Thyroid gland (tissue), 4 donors: ENCODE results near the gene OTUD1. TPM values are rescaled to one million over a fixed set of nuclear protein-coding genes. Genes with fewer than 3 reads are reported as not detected.
A peak's percentile ranks its signal among the peaks of the same experiment; 100 is the strongest.

ENCODE experiments used
- DNase-seq, 2 donors: peaks; one replicate each; pipeline ENCODE4 v3.0.0-alpha.2; 2019
- H3K27ac ChIP-seq, 3 donors: fragments of 200-600 bp; sonication (generic); 1 replicate in 2 of 3; 2 replicates in 1 of 3; pipeline ENCODE4 v1.5.1; 2016 to 2019; ENCODE audit warnings: mild to moderate bottlenecking in 1 of 3, moderate library complexity in 1 of 3
- H3K27me3 ChIP-seq: fragments of 200-600 bp; sonication (generic); one replicate; pipeline ENCODE4 v1.5.1; 2019
- H3K36me3 ChIP-seq, 2 donors: fragments of 200-600 bp; sonication (generic); one replicate each; pipeline ENCODE4 v1.5.1; 2016 to 2019
- H3K4me1 ChIP-seq, 2 donors: fragments of 200-600 bp; sonication (generic); one replicate each; pipeline ENCODE4 v1.5.1; 2017 to 2019
- H3K4me3 ChIP-seq, 3 donors: fragments of 200-600 bp; sonication (generic); replicated peaks in 1 of 3; 1 replicate in 2 of 3; 2 replicates in 1 of 3; pipeline ENCODE4 v1.5.1; 2016; ENCODE audit warnings: mild to moderate bottlenecking in 1 of 3
- H3K9me3 ChIP-seq: fragments of 200-600 bp; sonication (generic); one replicate; pipeline ENCODE4 v1.5.1; 2017
- POLR2A ChIP-seq, 2 donors: fragments of 450-650 bp; IDR thresholded peaks; one replicate each; pipeline ENCODE4 v1.6.1; 2017; ENCODE audit warnings: antibody characterized with exemption in 2 of 2, mild to moderate bottlenecking in 2 of 2, moderate library complexity in 1 of 2
- WGBS, 2 donors: methylation state at CpG; one replicate each; pipeline ENCODE4 v1.1.5; 2017; 5-methylcytosine and 5-hydroxymethylcytosine counted together
- intact Hi-C: fragments of 100-400 bp; cut with DNase I; formaldehyde crosslinking; loops from one replicate; pipeline ENCODE4 v1.15.1; 2023
- total RNA-seq, 4 donors: library from RNA; depleted of rRNA; stranded (reverse); fragments of >200 nt; gene quantifications; one replicate each; pipeline ENCODE4 v1.2.3, GENCODE V29; 2016
- TF ChIP-seq, protein P1 (sequence below), 6 experiments: fragments of 200-600 bp in 3 of 6; fragments of 450-650 bp in 3 of 6; sonication (generic) in 3 of 6; IDR thresholded peaks; one replicate each; pipeline ENCODE4 v1.5.1; 2016 to 2019; ENCODE audit warnings: antibody characterized with exemption in 6 of 6, mild to moderate bottlenecking in 2 of 6, inconsistent platforms in 1 of 6, moderate library complexity in 1 of 6

OTUD1 gene
- total RNA-seq, 4 donors from 2014 or later, result 18.7 to 23.9 (median 20.1) TPM

DNA sequence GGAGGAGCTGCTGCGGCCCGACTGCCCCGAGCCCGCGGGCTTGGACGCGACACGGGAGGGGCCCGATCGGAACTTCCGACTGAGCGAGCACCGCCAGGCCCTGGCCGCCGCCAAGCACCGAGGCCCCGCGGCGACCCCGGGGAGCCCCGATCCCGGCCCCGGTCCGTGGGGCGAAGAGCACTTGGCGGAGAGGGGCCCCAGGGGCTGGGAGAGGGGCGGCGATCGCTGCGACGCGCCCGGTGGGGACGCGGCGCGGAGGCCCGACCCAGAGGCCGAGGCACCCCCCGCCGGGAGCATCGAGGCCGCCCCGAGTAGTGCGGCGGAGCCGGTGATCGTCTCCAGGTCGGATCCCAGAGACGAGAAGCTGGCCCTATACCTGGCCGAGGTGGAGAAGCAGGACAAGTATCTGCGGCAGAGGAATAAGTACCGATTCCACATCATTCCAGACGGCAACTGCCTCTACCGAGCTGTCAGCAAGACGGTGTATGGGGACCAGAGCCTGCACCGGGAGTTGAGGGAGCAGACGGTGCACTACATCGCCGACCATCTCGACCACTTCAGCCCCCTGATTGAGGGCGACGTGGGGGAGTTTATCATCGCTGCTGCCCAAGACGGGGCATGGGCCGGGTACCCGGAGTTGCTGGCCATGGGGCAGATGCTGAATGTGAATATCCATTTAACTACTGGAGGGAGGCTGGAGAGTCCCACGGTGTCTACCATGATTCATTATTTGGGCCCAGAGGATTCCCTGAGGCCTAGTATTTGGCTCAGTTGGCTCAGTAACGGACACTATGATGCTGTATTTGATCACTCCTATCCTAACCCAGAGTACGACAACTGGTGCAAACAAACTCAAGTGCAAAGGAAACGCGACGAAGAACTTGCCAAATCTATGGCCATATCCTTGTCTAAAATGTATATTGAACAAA, 1.4 kb downstream of the OTUD1 start:
- Histone ChIP-seq H3K4me3 (peak overlapping the region; percentile 56 to 98 (median 84)), H3K36me3 (no peaks in the 10 kb centered on the region), H3K27ac (peak overlapping the region; percentile 34 to 99 (median 98)), H3K9me3 (no peaks in the 10 kb centered on the region), H3K4me1 (peaks cover 23 to 25% of the 10 kb centered on the region in 2 donors), H3K27me3 (no peaks in the 10 kb centered on the region)
- intact Hi-C loops, result loop anchor here (10.0 kb wide), 1 partner anchor 75 kb away; no protein-coding TSS in a partner anchor
- 5 to 9% methylated on average over 16 to 52 of the region's 73 CpGs for WGBS, 2 donors
- TF ChIP-seq POLR2A (IDR thresholded peaks at IDR 0.05), result no peak
- TF ChIP-seq, protein P1, sequence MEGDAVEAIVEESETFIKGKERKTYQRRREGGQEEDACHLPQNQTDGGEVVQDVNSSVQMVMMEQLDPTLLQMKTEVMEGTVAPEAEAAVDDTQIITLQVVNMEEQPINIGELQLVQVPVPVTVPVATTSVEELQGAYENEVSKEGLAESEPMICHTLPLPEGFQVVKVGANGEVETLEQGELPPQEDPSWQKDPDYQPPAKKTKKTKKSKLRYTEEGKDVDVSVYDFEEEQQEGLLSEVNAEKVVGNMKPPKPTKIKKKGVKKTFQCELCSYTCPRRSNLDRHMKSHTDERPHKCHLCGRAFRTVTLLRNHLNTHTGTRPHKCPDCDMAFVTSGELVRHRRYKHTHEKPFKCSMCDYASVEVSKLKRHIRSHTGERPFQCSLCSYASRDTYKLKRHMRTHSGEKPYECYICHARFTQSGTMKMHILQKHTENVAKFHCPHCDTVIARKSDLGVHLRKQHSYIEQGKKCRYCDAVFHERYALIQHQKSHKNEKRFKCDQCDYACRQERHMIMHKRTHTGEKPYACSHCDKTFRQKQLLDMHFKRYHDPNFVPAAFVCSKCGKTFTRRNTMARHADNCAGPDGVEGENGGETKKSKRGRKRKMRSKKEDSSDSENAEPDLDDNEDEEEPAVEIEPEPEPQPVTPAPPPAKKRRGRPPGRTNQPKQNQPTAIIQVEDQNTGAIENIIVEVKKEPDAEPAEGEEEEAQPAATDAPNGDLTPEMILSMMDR (IDR thresholded peaks at IDR 0.05), result no peak
- DNase-seq, result peak; percentile 22 to 28

DNA sequence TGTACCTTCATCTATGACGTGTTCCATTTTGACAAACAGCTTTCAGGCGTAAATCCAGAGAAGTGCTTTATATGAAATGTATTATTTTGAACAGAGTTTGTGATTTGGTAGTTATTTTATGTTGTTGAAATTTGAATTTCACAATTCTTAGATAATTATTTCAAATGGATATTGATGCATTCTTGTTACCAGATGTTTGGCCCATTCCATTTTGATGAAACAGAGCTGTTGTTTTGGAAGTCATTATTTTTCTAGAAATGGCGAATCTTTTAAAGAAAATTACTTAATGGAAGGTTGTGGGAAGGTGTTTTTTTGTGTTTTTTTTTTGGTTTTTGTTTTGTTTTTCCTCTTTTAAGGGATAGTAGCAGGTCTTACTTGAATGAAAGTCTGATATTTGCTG, 2.4 kb downstream of the OTUD1 start:
- 90 to 92% methylated on average over 3 of the region's 3 CpGs for WGBS, 2 donors
- H3K27ac ChIP-seq, result no peak overlapping the region

DNA sequence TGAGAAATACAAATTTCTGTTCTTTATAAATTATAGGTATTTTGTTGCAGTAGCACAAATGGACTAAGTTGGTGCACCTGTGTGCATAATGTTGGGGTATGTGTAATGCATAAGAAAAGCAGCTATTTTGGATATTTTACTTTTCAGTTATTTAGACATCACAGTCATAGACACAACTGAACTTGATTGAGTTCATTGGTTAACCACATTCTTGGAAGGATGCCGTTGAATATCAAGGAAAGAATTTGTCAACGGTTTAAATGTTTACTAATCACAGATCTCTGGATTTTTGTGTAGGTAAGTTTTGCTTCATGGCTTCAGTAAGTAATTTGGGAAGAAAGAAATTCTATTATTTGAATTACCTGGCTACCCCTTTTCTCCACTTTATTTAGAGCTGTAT, 4.1 kb downstream of the OTUD1 start:
- Histone ChIP-seq H3K36me3 (no peaks in the 10 kb centered on the region), H3K9me3 (no peaks in the 10 kb centered on the region), H3K4me3 (no peak overlapping the region), H3K27me3 (no peaks in the 10 kb centered on the region), H3K27ac (no peak overlapping the region), H3K4me1 (peaks cover 23 to 31% of the 10 kb centered on the region in 2 donors)
- WGBS, 2 donors, result 75 to 90% methylated on average over 2 of the region's 2 CpGs
- intact Hi-C loops, result no loop called here
- no peak for TF ChIP-seq POLR2A (IDR thresholded peaks at IDR 0.05)
- TF ChIP-seq, protein P1 (IDR thresholded peaks at IDR 0.05), result no peak
- DNase-seq, result no peak

More for the DNA sequence above, 2.4 kb downstream of the OTUD1 start:
- H3K36me3 ChIP-seq, result no peaks in the 10 kb centered on the region
- peaks cover 23 to 31% of the 10 kb centered on the region in 2 donors for H3K4me1 ChIP-seq
- H3K27me3 ChIP-seq, result no peaks in the 10 kb centered on the region
- TF ChIP-seq, protein P1 (IDR thresholded peaks at IDR 0.05), result no peak
- no peak for TF ChIP-seq POLR2A (IDR thresholded peaks at IDR 0.05)
- H3K4me3 ChIP-seq, result peak overlapping the region in 2 of 3 donors; percentile 6 to 98
- DNase-seq, result no peak
- intact Hi-C loops, result no loop called here
- H3K9me3 ChIP-seq, result no peaks in the 10 kb centered on the region

DNA sequence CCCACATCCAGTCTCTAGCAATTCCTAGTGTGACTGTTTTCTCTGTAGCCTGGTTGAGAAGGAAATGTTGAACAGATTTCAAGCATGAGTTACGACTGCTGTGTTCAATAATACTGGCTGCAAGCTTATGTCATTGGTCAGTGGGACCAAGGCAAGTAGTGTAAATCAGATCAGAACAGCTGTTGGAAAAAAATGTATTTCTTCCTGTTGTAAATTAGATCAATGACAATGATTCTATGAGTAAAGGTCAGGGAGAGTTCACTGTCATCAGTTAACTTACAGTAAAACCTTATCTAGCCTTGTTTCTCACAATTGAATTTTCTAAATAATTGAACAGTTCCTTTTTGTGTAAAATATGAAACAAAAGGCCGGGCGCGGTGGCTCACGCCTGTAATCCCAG, 6.7 kb downstream of the OTUD1 start:
- Histone ChIP-seq H3K4me3 (no peak overlapping the region), H3K27me3 (no peaks in the 10 kb centered on the region), H3K4me1 (peaks cover 21 to 27% of the 10 kb centered on the region in 2 donors), H3K27ac (no peak overlapping the region), H3K36me3 (no peaks in the 10 kb centered on the region), H3K9me3 (no peaks in the 10 kb centered on the region)
- DNase-seq, result no peak
- intact Hi-C loops, result no loop called here
- TF ChIP-seq, protein P1 (IDR thresholded peaks at IDR 0.05), result no peak
- TF ChIP-seq POLR2A (IDR thresholded peaks at IDR 0.05), result no peak
- WGBS, 2 donors, result 91 to 95% methylated on average over 5 of the region's 5 CpGs

DNA sequence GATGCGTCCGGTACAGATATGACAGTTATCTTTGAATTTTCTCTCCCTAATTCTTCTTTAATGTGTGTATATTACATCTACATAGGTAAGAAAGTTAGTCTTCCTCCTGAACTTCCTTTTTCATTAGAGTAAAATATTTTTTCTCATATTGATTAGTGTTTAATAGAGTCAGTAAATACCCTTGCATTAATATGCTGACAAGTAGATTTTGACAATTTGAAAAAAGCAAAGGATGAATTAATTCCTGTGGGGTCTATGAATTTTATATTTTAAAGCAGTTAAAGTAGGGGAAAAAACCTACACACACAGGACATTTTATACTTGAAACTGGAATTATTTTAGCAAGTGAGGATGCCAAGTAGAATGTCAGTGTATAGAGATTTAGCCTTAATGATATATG, 9.4 kb downstream of the OTUD1 start:
- TF ChIP-seq, protein P1 (IDR thresholded peaks at IDR 0.05), result no peak
- no peak for TF ChIP-seq POLR2A (IDR thresholded peaks at IDR 0.05)
- no peaks in the 10 kb centered on the region for H3K36me3 ChIP-seq
- H3K4me3 ChIP-seq, result no peak overlapping the region
- H3K27ac ChIP-seq, result no peak overlapping the region
- WGBS, 2 donors, result 97 to 98% methylated on average over 2 of the region's 2 CpGs
- no peak for DNase-seq
- no peaks in the 10 kb centered on the region for H3K9me3 ChIP-seq
- intact Hi-C loops, result no loop called here
- no peaks in the 10 kb centered on the region for H3K27me3 ChIP-seq
- H3K4me1 ChIP-seq, result peaks cover 0 to 6% of the 10 kb centered on the region in 2 donors
